GM12891 (cell line): ENCODE measurements around the gene IFT172.
A peak's percentile ranks its signal among the peaks of the same experiment; 100 is the strongest.
"Not testable (repeated sequence)": the region's sequence is repeated elsewhere in the genome, so short reads cannot be mapped to it uniquely, and the experiment has no call there.

Experiments
- DNase-seq: peaks from one replicate; pipeline ENCODE4 v3.0.0; 2011; ENCODE audit warnings: low spot score; ENCODE audit not compliant: insufficient read length
- FAIRE-seq: peaks from 2 replicates; lab custom pipeline; 2011; peaks lifted over from hg19 to GRCh38; lab: Jason Lieb, UNC
- PAX5 ChIP-seq: IDR thresholded peaks from 2 replicates; pipeline ENCODE4 v1.6.1; 2011; ENCODE audit warnings: low read length, moderate library complexity, mild to moderate bottlenecking; ENCODE audit not compliant: insufficient read depth, severe bottlenecking
- POLR2A ChIP-seq: IDR thresholded peaks from 2 replicates; pipeline ENCODE4 v1.6.1; 2011; ENCODE audit warnings: low read depth, low read length, control low read depth
- POLR2AphosphoS5 ChIP-seq: IDR thresholded peaks from 2 replicates; pipeline ENCODE4 v1.6.1; 2011; ENCODE audit warnings: low read depth, low read length, control low read depth
- POU2F2 ChIP-seq: IDR thresholded peaks from 2 replicates; pipeline ENCODE4 v1.6.1; 2011; ENCODE audit warnings: low read depth, mild to moderate bottlenecking, control low read depth, low read length, moderate library complexity
- SPI1 ChIP-seq: IDR thresholded peaks from 2 replicates; pipeline ENCODE4 v1.6.1; 2011; ENCODE audit warnings: low read depth, low read length, control low read depth
- TAF1 ChIP-seq: IDR thresholded peaks from 2 replicates; pipeline ENCODE4 v1.6.1; 2011; ENCODE audit warnings: low read depth, low read length, control low read depth

The IFT172 gene

GRCh38 chr2:27431395-27431794 is 58.1 kb downstream of the IFT172 start:
- DNase-seq: no peak
- TF ChIP-seq POLR2AphosphoS5 (no peak), POU2F2 (no peak), POLR2A (no peak), SPI1 (no peak), PAX5 (no peak), TAF1 (no peak)
- no peak for FAIRE-seq

- FAIRE-seq (peak; percentile 88), DNase-seq (peak; percentile 74)
- TF ChIP-seq PAX5: no peak
- TF ChIP-seq SPI1: no peak
- 0 out of 2 replicates have a peak, but pooled peaks have one; percentile 25 for TF ChIP-seq TAF1
- 0 out of 2 replicates have a peak, but pooled peaks have one; percentile 6 for TF ChIP-seq POLR2AphosphoS5
- TF ChIP-seq POLR2A: no peak
- TF ChIP-seq POU2F2: no peak
Observed at GRCh38 chr2:27428978-27429541, 60.5 kb downstream of the IFT172 start.

GRCh38 chr2:27428213-27428977 is 61.1 kb downstream of the IFT172 start, which contains the start of gene NRBP1:
Gene NRBP1 (plus strand): TSS chr2:27428631. CDS start chr2:27433274, 4,643 bp downstream.
- FAIRE-seq (peak; percentile 93), DNase-seq (peak; percentile 84)
- TF ChIP-seq SPI1 (no peak), TAF1 (peak; percentile 69; the same call in 1 of the 2 replicates), POLR2A (peak; percentile 80), POLR2AphosphoS5 (peak; percentile 72; the same call in 1 of the 2 replicates), PAX5 (peak; percentile 54), POU2F2 (peak; percentile 33; the same call in 1 of the 2 replicates)

- DNase-seq (no peak), FAIRE-seq (peak; percentile 16)
- TF ChIP-seq POLR2A: no peak
- TF ChIP-seq POLR2AphosphoS5: no peak
- no peak for TF ChIP-seq POU2F2
- TF ChIP-seq TAF1: no peak
- no peak for TF ChIP-seq SPI1
- TF ChIP-seq PAX5: no peak
Observed at GRCh38 chr2:27427863-27428212, 61.7 kb downstream of the IFT172 start.

- FAIRE-seq, DNase-seq: not testable (repeated sequence)
Observed at GRCh38 chr2:27425039-27425438, 64.5 kb downstream of the IFT172 start.

GRCh38 chr2:27422958-27423357 is 66.6 kb downstream of the IFT172 start:
- TF ChIP-seq PAX5: no peak
- no peak for TF ChIP-seq POU2F2
- no peak for TF ChIP-seq TAF1
- no peak for TF ChIP-seq POLR2AphosphoS5
- TF ChIP-seq POLR2A: no peak
- no peak for TF ChIP-seq SPI1
- no peak for DNase-seq
- no peak for FAIRE-seq

- TF ChIP-seq POLR2A: no peak
- FAIRE-seq: no peak
- no peak for DNase-seq
Observed at GRCh38 chr2:27421660-27422250, 67.8 kb downstream of the IFT172 start.

- DNase-seq: no peak
- no peak for FAIRE-seq
- TF ChIP-seq POLR2AphosphoS5: no peak
- no peak for TF ChIP-seq PAX5
- TF ChIP-seq POU2F2: no peak
- TF ChIP-seq POLR2A: no peak
- no peak for TF ChIP-seq TAF1
- TF ChIP-seq SPI1: no peak
Observed at GRCh38 chr2:27420996-27421395, 68.5 kb downstream of the IFT172 start.

GRCh38 chr2:27416151-27416550 is 73.4 kb downstream of the IFT172 start:
- FAIRE-seq (no peak), DNase-seq (no peak)
- TF ChIP-seq POLR2AphosphoS5 (no peak), POU2F2 (no peak), TAF1 (no peak), POLR2A (no peak), SPI1 (no peak), PAX5 (no peak)

- TF ChIP-seq POLR2AphosphoS5 (no peak), PAX5 (no peak), SPI1 (no peak)
- DNase-seq: no peak
- no peak for FAIRE-seq
Observed at GRCh38 chr2:27412419-27413152, 77.0 kb downstream of the IFT172 start.
